Smooth muscle cell (in vitro differentiated cells): ENCODE data around the gene EPB41L1. TPM values are rescaled to one million over a fixed set of nuclear protein-coding genes. Genes with fewer than 3 reads are reported as not detected.

Experiments used
- DNase-seq: peaks from one replicate; lab custom pipeline; 2025; ENCODE audit not compliant: unreplicated experiment; lab: John Stamatoyannopoulos, UW
- H2AFZ ChIP-seq: fragments of 200-600 bp; sonication (generic); 2 replicates; pipeline ENCODE4 v1.6.0; 2016; ENCODE audit warnings: antibody characterized with exemption, low read depth, mild to moderate bottlenecking
- H3F3A ChIP-seq: fragments of 200-600 bp; sonication (generic); 2 replicates; pipeline ENCODE4 v1.6.0; 2017; ENCODE audit warnings: antibody characterized with exemption, low read depth
- H3K27ac ChIP-seq: fragments of 200-600 bp; sonication (generic); 2 replicates; pipeline ENCODE4 v1.5.1; 2016; ENCODE audit warnings: low read depth, mild to moderate bottlenecking
- H3K27me3 ChIP-seq: fragments of 200-600 bp; sonication (generic); 2 replicates; pipeline ENCODE4 v1.6.1; 2016; ENCODE audit warnings: low read depth, mild to moderate bottlenecking
- H3K36me3 ChIP-seq: fragments of 200-600 bp; sonication (generic); 2 replicates; pipeline ENCODE4 v1.5.1; 2016; ENCODE audit warnings: low read depth
- H3K4me1 ChIP-seq: fragments of 200-600 bp; sonication (generic); 2 replicates; pipeline ENCODE4 v1.5.1; 2016; ENCODE audit warnings: low read depth
- H3K4me2 ChIP-seq: fragments of 200-600 bp; sonication (generic); 2 replicates; pipeline ENCODE4 v1.6.0; 2016; ENCODE audit warnings: mild to moderate bottlenecking
- H3K4me3 ChIP-seq: fragments of 200-600 bp; sonication (generic); 2 replicates; pipeline ENCODE4 v1.5.1; 2016; ENCODE audit warnings: mild to moderate bottlenecking
- H3K79me2 ChIP-seq: fragments of 200-600 bp; sonication (generic); 2 replicates; pipeline ENCODE4 v1.6.0; 2016; ENCODE audit warnings: low read depth, mild to moderate bottlenecking
- H3K9ac ChIP-seq: fragments of 200-600 bp; sonication (generic); 2 replicates; pipeline ENCODE4 v1.6.0; 2016; ENCODE audit warnings: low read depth
- H3K9me3 ChIP-seq: fragments of 200-600 bp; sonication (generic); replicated peaks from 2 replicates; pipeline ENCODE4 v1.5.1; 2016; ENCODE audit warnings: low read depth
- H4K20me1 ChIP-seq: fragments of 200-600 bp; sonication (generic); 2 replicates; pipeline ENCODE4 v1.6.0; 2016; ENCODE audit warnings: low read depth
- WGBS: methylation state at CpG from one replicate; pipeline ENCODE4 v1.1.7; 2016; ENCODE audit warnings: low lambda C conversion rate; 5-methylcytosine and 5-hydroxymethylcytosine counted together
- polyA plus RNA-seq: library from polyadenylated mRNA; unstranded; fragments of >200 nt; fragmentation: Nextera tagmentation; extraction: Ambion mirVana; gene quantifications from 2 replicates; pipeline ENCODE4 v1.2.1, GENCODE V29; 2016
- total RNA-seq: library from RNA; depleted of rRNA; stranded (reverse); fragments of >200 nt; gene quantifications from 2 replicates; pipeline ENCODE4 v1.2.3, GENCODE V29; 2014
- TF ChIP-seq, protein P1 (sequence below): fragments of 200-600 bp; sonication (generic); IDR thresholded peaks from 2 replicates; pipeline ENCODE4 v1.5.1; 2017; ENCODE audit warnings: borderline replicate concordance, mild to moderate bottlenecking, antibody characterized with exemption; ENCODE audit not compliant: insufficient read depth, poor library complexity, severe bottlenecking

EPB41L1 gene
- total and polyA plus RNA-seq, 2 experiments from 2014 or later = 14.8 to 18.0 TPM

DNA sequence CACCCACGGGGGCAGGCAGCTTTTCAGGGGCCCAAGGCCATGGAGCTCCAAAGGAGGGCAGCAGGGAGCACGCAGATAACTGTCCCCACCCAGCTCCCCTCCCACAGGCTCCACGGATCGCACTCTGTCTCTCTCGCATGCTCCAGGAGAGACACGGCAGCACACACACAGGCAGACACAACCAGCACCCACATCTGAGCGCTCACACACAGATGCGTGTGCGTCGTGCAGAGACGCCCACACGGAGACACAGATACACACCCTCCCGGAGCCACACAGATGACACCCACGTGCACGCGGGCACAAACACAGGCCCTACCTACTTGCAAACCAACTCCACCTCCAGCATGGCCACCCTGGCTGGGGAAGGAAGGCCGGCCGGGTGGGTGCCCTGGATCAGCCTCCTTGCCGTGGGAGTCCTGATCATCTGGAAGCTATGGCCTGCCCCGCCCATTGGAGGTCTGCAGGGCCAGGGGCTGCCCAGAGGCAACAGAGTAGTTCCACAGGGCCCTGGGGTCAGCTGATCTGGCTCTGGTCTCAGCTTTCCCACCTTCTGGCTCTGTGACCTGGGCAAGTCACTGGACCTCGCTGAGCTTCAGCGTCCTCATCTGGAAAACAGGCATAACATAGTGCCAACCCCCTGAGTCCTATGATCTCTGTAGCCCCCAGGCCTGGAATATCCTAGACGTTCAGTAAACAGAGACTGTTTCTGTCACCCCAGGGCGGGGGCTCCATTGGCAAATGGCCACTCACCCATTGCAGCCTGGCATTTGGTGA lies 113.3 kb downstream of the EPB41L1 start:
- H3K4me2 ChIP-seq = no peak overlapping the region
- H3F3A ChIP-seq = no peaks in the 10 kb centered on the region
- no peaks in the 10 kb centered on the region for H3K27me3 ChIP-seq
- no peaks in the 10 kb centered on the region for H3K9me3 ChIP-seq
- TF ChIP-seq, protein P1, sequence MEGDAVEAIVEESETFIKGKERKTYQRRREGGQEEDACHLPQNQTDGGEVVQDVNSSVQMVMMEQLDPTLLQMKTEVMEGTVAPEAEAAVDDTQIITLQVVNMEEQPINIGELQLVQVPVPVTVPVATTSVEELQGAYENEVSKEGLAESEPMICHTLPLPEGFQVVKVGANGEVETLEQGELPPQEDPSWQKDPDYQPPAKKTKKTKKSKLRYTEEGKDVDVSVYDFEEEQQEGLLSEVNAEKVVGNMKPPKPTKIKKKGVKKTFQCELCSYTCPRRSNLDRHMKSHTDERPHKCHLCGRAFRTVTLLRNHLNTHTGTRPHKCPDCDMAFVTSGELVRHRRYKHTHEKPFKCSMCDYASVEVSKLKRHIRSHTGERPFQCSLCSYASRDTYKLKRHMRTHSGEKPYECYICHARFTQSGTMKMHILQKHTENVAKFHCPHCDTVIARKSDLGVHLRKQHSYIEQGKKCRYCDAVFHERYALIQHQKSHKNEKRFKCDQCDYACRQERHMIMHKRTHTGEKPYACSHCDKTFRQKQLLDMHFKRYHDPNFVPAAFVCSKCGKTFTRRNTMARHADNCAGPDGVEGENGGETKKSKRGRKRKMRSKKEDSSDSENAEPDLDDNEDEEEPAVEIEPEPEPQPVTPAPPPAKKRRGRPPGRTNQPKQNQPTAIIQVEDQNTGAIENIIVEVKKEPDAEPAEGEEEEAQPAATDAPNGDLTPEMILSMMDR = no peak
- H3K27ac ChIP-seq = no peak overlapping the region
- no peaks in the 10 kb centered on the region for H3K79me2 ChIP-seq
- no peak overlapping the region for H3K4me3 ChIP-seq
- no peak overlapping the region for H3K9ac ChIP-seq
- no peak for DNase-seq
- WGBS = 84% methylated on average over 21 of the region's 24 CpGs
- H4K20me1 ChIP-seq = no peaks in the 10 kb centered on the region
- no peaks in the 10 kb centered on the region for H3K36me3 ChIP-seq
- H3K4me1 ChIP-seq = no peaks in the 10 kb centered on the region
- H2AFZ ChIP-seq = no peak overlapping the region

DNA sequence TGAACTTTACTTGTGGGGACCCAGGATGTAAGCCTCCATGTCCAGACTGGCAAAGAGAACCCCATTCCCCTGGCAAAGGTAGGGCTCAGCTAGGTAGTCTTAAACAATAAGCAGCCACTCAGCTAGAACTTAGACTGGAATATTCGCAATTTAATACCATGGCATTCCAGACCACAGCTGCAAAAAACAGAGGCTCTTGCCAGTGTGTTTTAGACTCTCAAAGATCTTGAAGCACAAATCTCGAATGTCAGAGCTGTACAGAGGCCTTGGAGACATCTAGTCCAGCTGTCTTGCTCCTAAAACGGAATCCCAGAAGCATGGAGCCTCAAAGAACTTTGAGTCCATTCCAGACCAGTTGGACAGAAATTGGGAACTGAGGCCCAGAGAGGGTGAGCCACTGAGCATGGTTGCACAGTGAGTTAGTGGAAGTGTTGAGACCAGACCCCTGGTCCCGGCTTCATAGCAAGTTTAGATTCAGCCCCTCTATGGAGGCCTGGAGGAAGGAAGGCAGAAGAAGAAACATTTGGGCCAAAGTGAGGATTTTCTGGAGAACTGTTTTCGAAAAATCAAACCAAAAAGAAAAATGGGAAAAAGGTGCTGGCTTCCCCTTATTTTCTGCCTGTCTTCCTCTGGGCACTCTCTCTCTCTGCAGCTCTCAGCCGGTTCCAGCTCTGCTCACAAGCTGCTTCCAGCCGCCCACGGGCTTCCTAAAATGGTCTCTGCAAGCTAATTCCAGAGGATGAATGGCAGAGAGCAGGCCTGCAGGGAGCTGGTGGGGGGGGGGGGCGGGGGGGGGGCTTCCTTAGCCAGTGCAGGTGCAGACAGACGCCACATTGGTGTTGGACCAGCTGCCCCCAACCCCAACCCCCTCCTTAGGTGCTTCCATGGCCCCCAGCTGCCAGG lies 114.2 kb downstream of the EPB41L1 start:
- Histone ChIP-seq H3K4me2 (no peak overlapping the region), H3K4me1 (no peaks in the 10 kb centered on the region), H3K27me3 (no peaks in the 10 kb centered on the region), H2AFZ (no peak overlapping the region), H3K79me2 (no peaks in the 10 kb centered on the region), H3K9me3 (no peaks in the 10 kb centered on the region), H3K4me3 (no peak overlapping the region), H3F3A (no peaks in the 10 kb centered on the region), H4K20me1 (no peaks in the 10 kb centered on the region), H3K36me3 (no peaks in the 10 kb centered on the region), H3K27ac (no peak overlapping the region), H3K9ac (no peak overlapping the region)
- TF ChIP-seq, protein P1 = no peak
- WGBS = 62% methylated on average over 10 of the region's 10 CpGs
- no peak for DNase-seq

DNA sequence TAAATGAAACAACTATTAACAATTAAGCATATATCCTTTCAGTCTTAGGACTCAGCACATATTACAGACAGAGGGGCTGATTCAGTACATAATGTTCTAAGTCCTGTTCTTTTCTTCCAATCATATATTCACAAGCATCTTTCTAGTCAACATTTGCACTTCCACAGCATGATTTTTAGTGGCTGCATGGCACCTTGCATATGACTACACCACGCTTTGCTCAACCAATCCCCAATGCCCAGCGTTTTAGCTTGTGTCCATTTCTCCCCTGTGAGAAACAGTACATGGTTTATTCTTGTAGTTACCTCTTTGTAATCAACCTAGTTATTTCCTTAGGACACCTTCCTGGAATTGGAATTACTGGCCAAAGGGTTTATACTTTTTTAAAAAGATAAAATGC lies 115.0 kb downstream of the EPB41L1 start:
- Histone ChIP-seq H3K27me3 (no peaks in the 10 kb centered on the region), H3K4me1 (no peaks in the 10 kb centered on the region), H3K79me2 (no peaks in the 10 kb centered on the region), H3F3A (no peaks in the 10 kb centered on the region), H3K27ac (no peak overlapping the region), H3K4me3 (no peak overlapping the region), H3K9ac (no peak overlapping the region), H3K36me3 (no peaks in the 10 kb centered on the region), H2AFZ (no peak overlapping the region), H3K9me3 (no peaks in the 10 kb centered on the region), H4K20me1 (no peaks in the 10 kb centered on the region), H3K4me2 (no peak overlapping the region)
- WGBS = 92% methylated on average over 2 of the region's 2 CpGs
- TF ChIP-seq, protein P1 = no peak
- no peak for DNase-seq
